BJ (cell line): Measurements from ENCODE around the gene DEPDC4. TPM values are rescaled to one million over a fixed set of nuclear protein-coding genes. Genes with fewer than 3 reads are reported as not detected.
A peak's percentile ranks its signal among the peaks of the same experiment; 100 is the strongest.
"Not testable (repeated sequence)": the region's sequence is repeated elsewhere in the genome, so short reads cannot be mapped to it uniquely, and the experiment has no call there.

Experiments
- CTCF ChIA-PET: fragments of 350-600 bp; formaldehyde crosslinking; extraction: SDS; loops from one replicate; lab custom pipeline; 2021; ENCODE audit warnings: antibody characterized with exemption, inconsistent platforms; lab: Yijun Ruan, JAX
- POLR2A ChIA-PET: fragments of 300-600 bp; sonication (Branson Sonifier 250); formaldehyde crosslinking; extraction: SDS; loops from one replicate; lab custom pipeline; 2021; ENCODE audit warnings: antibody characterized with exemption; lab: Charles Lee
- DNase-seq: peaks from one replicate; pipeline ENCODE4 v3.0.0-alpha.2; 2011; ENCODE audit warnings: low read depth
- H3K27me3 ChIP-seq: 2 replicates; pipeline ENCODE4 v1.6.0; 2011; ENCODE audit warnings: low read length; ENCODE audit not compliant: control insufficient read depth, insufficient read depth
- H3K36me3 ChIP-seq: 2 replicates; pipeline ENCODE4 v1.5.1; 2011; ENCODE audit warnings: low read length; ENCODE audit not compliant: control insufficient read depth, insufficient read depth
- H3K4me3 ChIP-seq: 2 replicates; pipeline ENCODE4 v1.5.1; 2011; ENCODE audit warnings: low read depth, mild to moderate bottlenecking, control low read depth, low read length
- polyA plus RNA-seq: library from polyadenylated mRNA; depleted of rRNA; stranded (reverse); fragments of >200 nt; gene quantifications from 2 replicates; pipeline ENCODE4 v1.2.3, GENCODE V29; 2011
- TF ChIP-seq, protein P1 (sequence below): IDR thresholded peaks from 2 replicates; pipeline ENCODE4 v1.5.1; 2011; ENCODE audit warnings: low read depth, mild to moderate bottlenecking, control low read depth, inconsistent platforms, low read length, moderate library complexity; ENCODE audit not compliant: insufficient read depth

DEPDC4 gene
- polyA plus RNA-seq, 1 experiment: 0.28 TPM

DNA sequence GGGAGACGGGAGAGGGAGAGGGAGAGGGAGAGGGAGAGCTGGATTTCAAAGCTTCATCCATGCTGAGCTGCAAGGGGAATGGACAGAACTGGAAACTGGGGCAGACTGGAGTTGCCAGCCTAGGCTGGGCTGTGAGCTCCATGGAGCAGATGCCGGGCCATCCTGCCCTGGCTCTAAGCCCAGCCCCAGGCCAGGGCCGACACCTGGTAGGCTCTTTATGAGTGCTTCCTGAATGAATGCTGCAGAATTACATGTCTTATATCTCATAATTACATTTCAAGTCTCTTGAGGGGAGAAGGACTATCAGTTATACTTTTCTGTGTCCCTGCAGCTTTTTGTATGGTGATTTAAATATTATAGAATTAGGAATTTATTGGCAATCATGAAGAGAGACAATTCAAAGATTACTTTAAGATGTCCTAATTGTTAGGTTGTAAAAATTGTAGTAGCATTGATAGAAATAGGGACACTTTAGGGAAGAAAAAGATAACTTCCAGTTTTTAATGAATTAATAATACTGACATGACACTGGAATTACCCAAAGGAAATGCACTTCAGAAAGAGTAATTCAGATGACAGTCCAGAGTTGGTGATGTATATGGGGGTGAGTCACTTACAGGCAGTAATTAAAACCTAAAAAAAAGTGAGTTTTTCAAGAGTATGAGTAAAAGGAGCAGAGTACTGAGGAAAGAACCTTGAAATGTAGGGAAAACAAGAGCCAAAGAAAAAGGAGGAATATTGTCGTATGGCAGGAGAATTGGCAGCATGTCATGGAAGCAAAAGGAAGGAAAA is 29.1 kb upstream of the DEPDC4 start:
- peak; percentile 4 for DNase-seq
- TF ChIP-seq, protein P1, sequence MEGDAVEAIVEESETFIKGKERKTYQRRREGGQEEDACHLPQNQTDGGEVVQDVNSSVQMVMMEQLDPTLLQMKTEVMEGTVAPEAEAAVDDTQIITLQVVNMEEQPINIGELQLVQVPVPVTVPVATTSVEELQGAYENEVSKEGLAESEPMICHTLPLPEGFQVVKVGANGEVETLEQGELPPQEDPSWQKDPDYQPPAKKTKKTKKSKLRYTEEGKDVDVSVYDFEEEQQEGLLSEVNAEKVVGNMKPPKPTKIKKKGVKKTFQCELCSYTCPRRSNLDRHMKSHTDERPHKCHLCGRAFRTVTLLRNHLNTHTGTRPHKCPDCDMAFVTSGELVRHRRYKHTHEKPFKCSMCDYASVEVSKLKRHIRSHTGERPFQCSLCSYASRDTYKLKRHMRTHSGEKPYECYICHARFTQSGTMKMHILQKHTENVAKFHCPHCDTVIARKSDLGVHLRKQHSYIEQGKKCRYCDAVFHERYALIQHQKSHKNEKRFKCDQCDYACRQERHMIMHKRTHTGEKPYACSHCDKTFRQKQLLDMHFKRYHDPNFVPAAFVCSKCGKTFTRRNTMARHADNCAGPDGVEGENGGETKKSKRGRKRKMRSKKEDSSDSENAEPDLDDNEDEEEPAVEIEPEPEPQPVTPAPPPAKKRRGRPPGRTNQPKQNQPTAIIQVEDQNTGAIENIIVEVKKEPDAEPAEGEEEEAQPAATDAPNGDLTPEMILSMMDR: no peak
- ChIA-PET POLR2A (no interaction called here), CTCF (interaction anchor here (1.2 kb wide), 1 partner anchor 12 kb away, joined by 4 read pairs; no protein-coding TSS in a partner anchor)
- Histone ChIP-seq H3K36me3 (peaks cover 1% of the 10 kb centered on the region; the same call in 1 of the 2 replicates), H3K27me3 (no peaks in the 10 kb centered on the region), H3K4me3 (no peak overlapping the region)

DNA sequence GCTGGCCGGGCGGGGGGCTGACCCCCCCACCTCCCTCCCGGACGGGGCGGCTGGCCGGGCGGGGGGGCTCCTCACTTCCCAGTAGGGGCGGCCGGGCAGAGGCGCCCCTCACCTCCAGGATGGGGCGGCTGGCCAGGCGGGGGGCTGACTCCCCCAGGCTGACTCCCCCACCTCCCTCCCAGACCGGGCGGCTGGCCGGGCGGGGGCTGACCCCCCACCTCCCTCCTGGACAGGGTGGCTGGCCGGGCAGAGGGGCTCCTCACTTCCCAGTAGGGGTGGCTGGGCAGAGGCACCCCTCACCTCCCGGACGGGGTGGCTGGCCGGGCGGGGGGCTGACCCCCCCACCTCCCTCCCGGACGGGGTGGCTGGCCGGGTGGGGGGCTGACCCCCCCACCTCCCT is 27.5 kb upstream of the DEPDC4 start:
- DNase-seq, POLR2A ChIA-PET: not testable (repeated sequence)

DNA sequence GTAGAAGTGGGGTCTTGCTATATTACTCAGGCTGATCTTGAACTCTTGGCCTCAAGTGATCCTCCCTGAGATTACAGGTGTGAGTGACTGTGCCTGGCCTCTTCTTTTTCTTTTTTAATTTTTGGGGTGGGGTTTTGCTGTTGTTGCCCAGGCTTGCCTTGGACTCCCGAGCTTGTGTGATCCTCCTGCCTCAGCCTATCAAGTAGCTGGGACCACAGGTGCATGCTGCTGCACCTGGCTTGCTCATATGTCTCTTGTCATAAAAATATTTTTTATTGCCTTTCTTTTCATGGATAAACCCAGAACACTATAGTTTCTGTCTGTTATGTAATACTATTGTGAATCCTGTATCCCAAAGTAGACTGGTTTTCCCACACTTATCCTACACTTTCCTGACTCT is 26.1 kb upstream of the DEPDC4 start:
- Histone ChIP-seq H3K4me3 (no peak overlapping the region), H3K36me3 (no peaks in the 10 kb centered on the region), H3K27me3 (no peaks in the 10 kb centered on the region)
- ChIA-PET CTCF (interaction anchor here (0.6 kb wide), 1 partner anchor 28 kb away, joined by 5 read pairs; no protein-coding TSS in a partner anchor), POLR2A (no interaction called here)
- DNase-seq: no peak
- TF ChIP-seq, protein P1: no peak

More for the DNA sequence above, 27.5 kb upstream of the DEPDC4 start:
- H3K36me3 ChIP-seq, CTCF ChIA-PET, H3K27me3 ChIP-seq, H3K4me3 ChIP-seq: not testable (repeated sequence)

DNA sequence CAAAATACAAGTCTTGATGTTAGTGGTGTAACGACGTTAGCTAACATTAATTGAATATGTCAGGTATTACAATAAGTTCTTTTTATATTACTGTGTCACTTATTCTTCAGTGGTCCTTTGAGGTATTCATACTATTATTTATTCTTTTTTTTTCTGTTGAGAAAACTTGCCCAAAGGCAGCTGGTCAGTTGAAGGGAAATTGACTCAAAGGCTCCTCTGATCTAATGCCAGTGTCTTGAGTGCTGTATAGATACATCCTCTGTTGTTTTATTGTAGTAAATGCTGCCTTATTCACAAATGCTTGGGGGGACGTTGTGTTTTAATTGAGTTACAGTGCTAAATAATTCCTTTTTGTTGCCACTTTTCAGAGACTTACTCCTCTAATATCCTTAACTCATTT is 23.1 kb upstream of the DEPDC4 start:
- no peak overlapping the region for H3K4me3 ChIP-seq
- CTCF ChIA-PET: no interaction called here

DNA sequence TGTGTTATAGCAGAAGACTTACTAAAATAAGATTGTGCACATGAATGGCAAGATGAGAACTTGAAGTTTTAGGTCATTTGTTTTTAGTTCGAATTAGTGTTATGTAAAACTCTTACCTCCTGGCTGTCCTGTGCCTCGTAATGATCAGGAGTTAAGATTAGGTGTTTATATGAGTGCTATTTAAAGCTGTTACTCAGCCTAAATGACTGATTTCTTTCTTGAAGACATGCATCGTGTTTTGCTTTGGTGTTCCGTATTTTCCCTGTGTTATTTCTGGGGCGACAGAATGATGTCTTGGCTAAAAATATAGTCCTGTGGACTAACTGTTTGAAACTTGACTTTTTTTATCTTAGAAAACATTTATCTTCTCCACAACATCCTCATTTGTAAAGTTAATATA is 22.2 kb upstream of the DEPDC4 start:
- no peak for DNase-seq
- no peaks in the 10 kb centered on the region for H3K27me3 ChIP-seq
- ChIA-PET POLR2A (no interaction called here), CTCF (no interaction called here)
- TF ChIP-seq, protein P1: no peak
- H3K4me3 ChIP-seq: no peak overlapping the region
- no peaks in the 10 kb centered on the region for H3K36me3 ChIP-seq

More for the DNA sequence above, 23.1 kb upstream of the DEPDC4 start:
- no peaks in the 10 kb centered on the region for H3K36me3 ChIP-seq
- no peak for DNase-seq
- H3K27me3 ChIP-seq: no peaks in the 10 kb centered on the region
- POLR2A ChIA-PET: no interaction called here
- TF ChIP-seq, protein P1: no peak

DNA sequence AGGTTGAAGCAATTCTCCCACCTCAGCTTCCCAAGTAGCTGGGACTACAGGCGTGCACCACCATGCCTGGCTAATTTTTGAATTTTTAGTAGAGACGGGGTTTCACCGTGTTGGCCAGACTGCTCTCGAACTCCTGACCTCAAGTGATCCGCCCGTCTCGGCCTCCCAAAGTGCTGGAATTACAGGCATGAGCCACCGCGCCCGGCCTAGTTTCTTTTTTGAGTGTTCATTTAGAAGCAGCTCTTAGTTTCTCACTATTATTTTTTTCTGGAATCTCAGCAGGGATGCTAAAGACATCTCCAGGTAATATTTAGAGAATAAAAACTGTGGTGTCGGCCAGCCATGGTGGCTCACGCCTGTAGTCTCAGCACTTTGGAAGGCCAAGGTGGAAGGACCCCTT is 17.7 kb upstream of the DEPDC4 start:
- H3K27me3 ChIP-seq, POLR2A ChIA-PET, H3K4me3 ChIP-seq, H3K36me3 ChIP-seq, DNase-seq: not testable (repeated sequence)
- CTCF ChIA-PET: interaction anchor here (0.6 to 0.7 kb wide), 2 partner anchors 88 to 249 kb away, joined by 3 read pairs; no protein-coding TSS in a partner anchor
